Colonic mucosa (tissue), 4 donors: Measurements from ENCODE around the gene CAPZB. TPM values are rescaled to one million over a fixed set of nuclear protein-coding genes. Genes with fewer than 3 reads are reported as not detected.

Experiments used
- DNase-seq: peaks from one replicate; pipeline ENCODE4 v3.0.0-alpha.2; 2020
- H3K27ac ChIP-seq: fragments of 200-600 bp; one replicate; pipeline ENCODE4 v1.8.0; 2021
- H3K27me3 ChIP-seq: fragments of 200-600 bp; one replicate; pipeline ENCODE4 v1.8.0; 2021
- H3K36me3 ChIP-seq: fragments of 200-600 bp; one replicate; pipeline ENCODE4 v1.8.0; 2021
- H3K4me1 ChIP-seq: fragments of 200-600 bp; one replicate; pipeline ENCODE4 v1.8.0; 2021; ENCODE audit warnings: mild to moderate bottlenecking
- H3K4me3 ChIP-seq: fragments of 200-600 bp; one replicate; pipeline ENCODE4 v1.8.0; 2021
- H3K9ac ChIP-seq, 2 donors: one replicate each; pipeline ENCODE4 v1.7.0; 2013; ENCODE audit warnings: control low read depth in 2 of 2, low read depth in 2 of 2, low read length in 2 of 2
- H3K9me3 ChIP-seq: fragments of 200-600 bp; one replicate; pipeline ENCODE4 v1.8.0; 2021
- CTCF ChIP-seq: fragments of 200-600 bp; IDR thresholded peaks from one replicate; pipeline ENCODE4 v1.8.0; 2022; ENCODE audit warnings: antibody characterized with exemption, mild to moderate bottlenecking
- intact Hi-C: fragments of 100-400 bp; cut with DNase I; formaldehyde crosslinking; loops from one replicate; pipeline ENCODE4 v1.14.1; 2022
- total RNA-seq, 2 donors: library from RNA; stranded (reverse); fragmentation: NEBNext Ultra II Directional in 1 of 2; extraction: Animal tissue kit (Norgen Biotek cat#: 25700) in 1 of 2; gene quantifications; one replicate each; pipeline ENCODE4 v1.2.1, GENCODE V29; 2021
- donor health status: healthy.
- donor health status: DM: no; HTN: no; CAD: no.
- donor health status: DM: no; HTN: no; CAD: no.

The CAPZB gene
- total RNA-seq, 2 donors from 2014 or later: 397 to 407 TPM

GRCh38 chr1:19357299-19357986 is 127.9 kb downstream of the CAPZB start:
- no peak for TF ChIP-seq CTCF
- H3K27ac ChIP-seq: no peak overlapping the region
- peaks cover 8% of the 10 kb centered on the region for H3K36me3 ChIP-seq
- no peak for DNase-seq
- H3K4me1 ChIP-seq: no peaks in the 10 kb centered on the region
- no peak overlapping the region for H3K9ac ChIP-seq
- intact Hi-C loops: no loop called here
- no peak overlapping the region for H3K4me3 ChIP-seq
- no peaks in the 10 kb centered on the region for H3K27me3 ChIP-seq
- H3K9me3 ChIP-seq: no peaks in the 10 kb centered on the region

- no peak overlapping the region for H3K27ac ChIP-seq
- H3K27me3 ChIP-seq: no peaks in the 10 kb centered on the region
- H3K9me3 ChIP-seq: no peaks in the 10 kb centered on the region
- H3K36me3 ChIP-seq: peaks cover 8% of the 10 kb centered on the region
- TF ChIP-seq CTCF: no peak
- no peak overlapping the region for H3K9ac ChIP-seq
- intact Hi-C loops: no loop called here
- no peak overlapping the region for H3K4me3 ChIP-seq
- H3K4me1 ChIP-seq: no peaks in the 10 kb centered on the region
- DNase-seq: no peak
Measured at GRCh38 chr1:19356266-19356665, 129.1 kb downstream of the CAPZB start.

- no peaks in the 10 kb centered on the region for H3K4me1 ChIP-seq
- TF ChIP-seq CTCF: no peak
- no peaks in the 10 kb centered on the region for H3K27me3 ChIP-seq
- peaks cover 16% of the 10 kb centered on the region for H3K36me3 ChIP-seq
- no peak overlapping the region for H3K4me3 ChIP-seq
- intact Hi-C loops: no loop called here
- no peak overlapping the region for H3K9ac ChIP-seq
- H3K27ac ChIP-seq: no peak overlapping the region
- DNase-seq: no peak
- no peaks in the 10 kb centered on the region for H3K9me3 ChIP-seq
Measured at GRCh38 chr1:19354531-19354981, 130.8 kb downstream of the CAPZB start.

- H3K36me3 ChIP-seq: peaks cover 16% of the 10 kb centered on the region
Measured at GRCh38 chr1:19353596-19353995, 131.7 kb downstream of the CAPZB start.

GRCh38 chr1:19352839-19353238 is 132.5 kb downstream of the CAPZB start:
- peaks cover 16% of the 10 kb centered on the region for H3K36me3 ChIP-seq
- DNase-seq: no peak
- no peaks in the 10 kb centered on the region for H3K27me3 ChIP-seq
- H3K4me1 ChIP-seq: no peaks in the 10 kb centered on the region
- no peaks in the 10 kb centered on the region for H3K9me3 ChIP-seq
- intact Hi-C loops: no loop called here
- H3K27ac ChIP-seq: peak overlapping the region; percentile 36
- TF ChIP-seq CTCF: no peak
- H3K4me3 ChIP-seq: no peak overlapping the region
- no peak overlapping the region for H3K9ac ChIP-seq

More at GRCh38 chr1:19353596-19353995, 131.7 kb downstream of the CAPZB start:
- no peak overlapping the region for H3K9ac ChIP-seq
- H3K27me3 ChIP-seq: no peaks in the 10 kb centered on the region
- H3K9me3 ChIP-seq: no peaks in the 10 kb centered on the region
- TF ChIP-seq CTCF: no peak
- no peak for DNase-seq
- no peak overlapping the region for H3K4me3 ChIP-seq
- intact Hi-C loops: no loop called here
- H3K27ac ChIP-seq: no peak overlapping the region
- no peaks in the 10 kb centered on the region for H3K4me1 ChIP-seq
